GM18507 (cell line): ENCODE measurements around the gene ROM1.
"Not testable (repeated sequence)": the region's sequence is repeated elsewhere in the genome, so short reads cannot be mapped to it uniquely, and the experiment has no call there.

Source experiments
- DNase-seq: peaks from one replicate; pipeline ENCODE4 v3.0.0; 2011; ENCODE audit warnings: low read depth; ENCODE audit not compliant: insufficient read length; ENCODE audit errors: extremely low spot score
- FAIRE-seq: peaks from 2 replicates; lab custom pipeline; 2011; peaks lifted over from hg19 to GRCh38; lab: Jason Lieb, UNC

The ROM1 gene, protein sequence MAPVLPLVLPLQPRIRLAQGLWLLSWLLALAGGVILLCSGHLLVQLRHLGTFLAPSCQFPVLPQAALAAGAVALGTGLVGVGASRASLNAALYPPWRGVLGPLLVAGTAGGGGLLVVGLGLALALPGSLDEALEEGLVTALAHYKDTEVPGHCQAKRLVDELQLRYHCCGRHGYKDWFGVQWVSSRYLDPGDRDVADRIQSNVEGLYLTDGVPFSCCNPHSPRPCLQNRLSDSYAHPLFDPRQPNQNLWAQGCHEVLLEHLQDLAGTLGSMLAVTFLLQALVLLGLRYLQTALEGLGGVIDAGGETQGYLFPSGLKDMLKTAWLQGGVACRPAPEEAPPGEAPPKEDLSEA

DNA sequence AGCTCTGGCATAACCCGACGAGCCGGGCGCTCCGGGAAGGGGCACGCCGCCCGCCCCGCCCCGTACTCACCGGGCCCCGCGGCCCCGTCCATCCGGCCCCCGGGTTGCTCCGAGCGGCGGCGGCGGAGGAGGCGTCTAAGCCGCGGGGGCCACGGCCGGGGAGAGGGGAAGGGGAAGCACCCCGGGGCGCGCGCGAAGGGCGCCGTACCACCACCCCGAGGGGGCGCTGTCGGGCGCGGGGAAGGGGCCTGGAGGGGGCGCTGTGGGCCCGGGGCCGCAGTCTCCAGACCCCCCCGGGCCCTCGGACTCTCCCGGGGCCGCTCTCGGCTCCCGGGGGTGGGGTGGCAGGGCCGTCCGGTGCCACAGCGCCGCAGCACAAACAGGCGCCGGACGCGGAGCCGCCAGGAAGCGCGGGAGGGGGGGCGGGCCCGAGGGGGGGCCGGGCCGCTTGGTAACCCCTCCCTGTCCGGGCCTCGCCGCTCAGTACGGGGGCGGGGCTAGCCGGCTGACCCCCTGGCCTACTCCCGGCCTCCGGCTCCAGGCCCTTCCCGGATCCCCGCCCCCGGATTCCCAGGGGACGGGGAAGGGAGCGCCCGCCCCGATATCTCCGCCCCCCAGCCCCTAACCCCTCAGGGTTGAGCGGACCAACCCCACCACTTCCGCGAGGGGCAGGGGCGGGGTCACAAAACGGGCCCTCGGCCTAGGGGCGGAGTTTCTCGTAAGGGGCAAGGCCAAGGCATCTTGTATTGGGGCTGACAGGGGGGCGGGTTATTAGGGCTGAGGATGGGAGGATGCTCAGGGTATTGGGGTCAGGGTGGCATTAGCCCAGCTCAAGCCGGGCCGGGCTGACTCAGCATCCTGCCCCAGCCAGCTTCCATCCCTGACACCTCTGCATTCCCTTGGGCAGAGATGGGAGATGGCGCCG is at the start of gene ROM1, which contains the start of gene EML3:
Gene ROM1 (plus strand): TSS at position 892 of the 925 bp plus-strand sequence. CDS start 25 bp downstream, at position 917.
Gene EML3 (minus strand): TSS at position 410 of the 925 bp plus-strand sequence. CDS start 318 bp downstream, at position 92.
- peak; percentile 77 for DNase-seq
- peak; percentile 83 for FAIRE-seq

DNA sequence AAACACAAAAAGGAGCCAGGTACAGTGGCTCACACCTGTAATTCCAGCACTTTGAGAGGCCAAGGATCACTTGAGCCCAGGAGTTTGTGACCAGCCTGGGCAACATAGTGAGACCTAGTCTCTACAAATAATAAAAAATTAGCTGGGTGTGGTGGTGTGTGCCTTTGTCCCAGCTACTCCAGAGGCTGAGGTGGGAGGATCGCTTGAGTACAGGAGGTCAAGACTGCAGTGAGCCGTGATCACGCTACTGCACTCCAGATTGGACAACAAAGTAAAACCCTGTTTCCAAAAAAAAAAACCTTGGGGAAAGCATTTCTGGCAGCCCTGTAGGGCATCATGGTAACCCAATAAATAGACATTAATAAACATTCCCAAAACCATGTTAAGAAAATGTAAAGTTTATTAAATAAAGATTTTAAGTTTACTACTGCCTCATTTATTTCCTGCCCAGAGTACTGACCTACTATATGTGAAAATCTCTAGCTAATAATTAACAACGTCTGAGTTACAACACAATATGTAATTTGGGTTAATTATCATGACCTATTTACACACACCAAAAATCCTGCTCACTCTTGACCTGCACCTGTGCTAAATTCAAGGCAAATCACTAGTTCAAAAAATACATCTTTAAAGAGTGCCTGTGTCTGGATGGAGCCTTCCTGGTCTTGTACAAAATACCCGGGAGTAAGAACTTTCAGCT is 47.8 kb upstream of the ROM1 start:
- DNase-seq (no peak), FAIRE-seq (no peak)

DNA sequence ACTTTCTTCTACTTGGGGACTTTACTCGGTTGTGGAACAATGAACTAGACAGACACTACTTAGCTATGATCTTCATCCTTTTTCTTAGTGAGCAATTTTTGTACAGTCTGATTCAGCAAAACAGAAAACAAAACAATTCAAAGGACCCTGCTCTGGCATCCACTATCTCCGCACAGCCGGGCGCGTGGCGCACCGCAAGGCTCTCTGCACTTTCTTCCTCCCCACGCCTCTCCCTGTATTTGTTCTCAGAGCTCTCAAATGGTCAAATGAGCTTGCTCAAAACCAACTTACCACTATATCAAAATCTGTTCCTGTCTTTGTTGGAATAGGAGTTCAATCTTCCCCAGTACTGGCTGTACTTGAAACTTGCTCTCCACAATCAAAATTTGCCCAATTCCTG is 46.8 kb upstream of the ROM1 start:
- FAIRE-seq (no peak), DNase-seq (no peak)

DNA sequence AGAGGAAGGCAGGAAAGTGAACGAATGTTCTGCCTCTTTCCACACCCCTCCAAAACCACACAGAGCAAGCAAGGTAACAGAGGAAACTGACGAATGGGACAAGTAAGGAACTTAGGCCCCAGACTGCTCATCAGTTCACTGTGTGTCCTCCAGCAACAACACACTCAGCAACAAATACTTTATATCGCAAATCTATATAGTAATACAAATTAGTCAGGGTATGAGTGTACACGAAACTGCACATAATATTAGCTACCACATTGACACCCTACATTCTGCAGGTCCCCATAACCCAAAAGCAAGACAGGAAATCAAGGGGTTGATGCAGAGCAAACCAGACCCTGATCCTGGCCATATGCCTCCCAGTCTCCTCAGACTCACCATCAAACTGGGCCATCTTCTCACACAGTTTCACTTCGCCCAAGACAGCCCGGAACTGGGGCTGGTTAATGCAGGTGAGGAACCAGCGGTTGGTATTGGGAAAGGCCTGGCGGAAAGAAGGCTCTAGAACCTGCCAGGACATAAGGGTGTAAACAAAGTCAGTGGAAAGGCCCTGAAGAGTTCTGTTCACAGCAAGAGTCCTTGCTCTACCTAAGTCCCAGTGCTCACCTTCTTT is 45.9 kb upstream of the ROM1 start:
- FAIRE-seq, result no peak
- no peak for DNase-seq

DNA sequence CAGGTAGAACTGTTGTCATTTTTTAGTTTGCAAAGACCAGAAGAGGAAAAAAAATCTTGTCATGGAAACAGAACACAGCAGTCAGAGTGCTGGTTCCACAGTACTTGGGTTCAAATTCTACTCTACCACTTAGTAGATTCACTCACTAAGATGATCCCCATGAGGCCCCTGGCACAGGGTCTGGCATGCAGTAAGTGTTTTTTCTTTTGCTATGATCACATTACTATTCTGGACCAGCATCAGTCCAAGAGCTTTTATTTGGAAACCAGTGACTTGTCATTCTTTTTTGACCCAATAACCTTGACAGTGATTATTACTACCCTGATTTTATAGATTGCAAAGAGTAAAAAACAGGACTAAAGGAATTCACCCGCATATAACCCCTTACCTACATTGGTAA is 43.4 kb upstream of the ROM1 start:
- DNase-seq (no peak), FAIRE-seq (no peak)

DNA sequence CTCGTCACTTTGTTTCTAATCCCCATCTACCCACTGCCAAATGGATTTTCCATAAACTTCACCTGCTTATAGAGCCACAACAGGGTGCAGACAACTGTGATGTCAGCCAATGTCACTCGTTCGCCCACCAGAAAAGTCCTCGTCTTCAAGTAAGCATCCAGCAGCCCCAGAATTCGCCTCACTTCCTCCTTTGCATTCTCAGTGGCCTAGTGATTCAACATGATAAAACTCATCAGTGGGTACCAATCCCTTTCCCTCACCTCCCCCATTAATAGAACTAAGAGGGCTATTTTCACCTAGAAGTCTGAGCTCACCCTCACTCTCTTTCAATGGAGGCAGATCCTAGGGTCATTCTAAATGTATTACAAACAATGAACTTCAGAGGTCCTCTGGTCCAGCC is 42.2 kb upstream of the ROM1 start:
- FAIRE-seq, result peak; percentile 41
- not testable (repeated sequence) for DNase-seq

DNA sequence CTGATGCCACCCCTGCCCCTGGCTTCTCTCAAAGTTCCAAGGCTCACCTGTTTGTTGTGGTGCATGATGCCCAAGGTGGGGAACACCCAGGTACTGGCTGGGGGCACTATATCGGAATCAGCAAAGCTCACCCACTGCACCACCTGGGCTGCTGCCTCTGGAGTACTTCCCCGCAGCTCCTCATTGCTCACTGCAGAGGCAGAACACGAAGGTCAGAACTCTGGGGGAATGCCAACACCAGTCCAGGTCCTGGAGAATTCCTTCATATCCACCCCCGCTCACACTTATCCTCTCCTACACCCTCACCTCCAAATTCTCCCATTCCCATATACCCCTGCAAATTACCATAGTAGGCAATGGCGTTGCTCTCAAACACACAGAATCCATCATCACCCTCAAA is 41.6 kb upstream of the ROM1 start:
- DNase-seq, FAIRE-seq: not testable (repeated sequence)

DNA sequence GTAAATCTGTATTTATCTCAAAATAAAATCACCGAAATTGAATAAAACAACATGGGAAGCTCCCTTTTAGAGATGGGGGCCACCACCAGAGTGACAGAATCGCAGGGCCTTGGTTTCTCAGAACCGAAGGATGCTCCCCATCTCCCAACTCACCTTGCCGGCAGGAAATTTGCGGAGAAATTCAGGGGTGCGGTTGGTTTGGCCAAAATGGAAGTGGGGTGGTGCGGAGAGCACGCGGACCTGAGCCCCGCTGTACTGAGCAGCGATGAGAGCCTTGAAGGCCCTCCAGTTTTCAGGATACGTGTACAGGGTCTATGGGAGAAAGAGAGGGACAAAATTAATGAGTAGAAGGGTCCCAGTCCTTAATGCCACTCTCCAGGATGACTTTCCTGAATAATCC is 40.6 kb upstream of the ROM1 start:
- DNase-seq (no peak), FAIRE-seq (no peak)

DNA sequence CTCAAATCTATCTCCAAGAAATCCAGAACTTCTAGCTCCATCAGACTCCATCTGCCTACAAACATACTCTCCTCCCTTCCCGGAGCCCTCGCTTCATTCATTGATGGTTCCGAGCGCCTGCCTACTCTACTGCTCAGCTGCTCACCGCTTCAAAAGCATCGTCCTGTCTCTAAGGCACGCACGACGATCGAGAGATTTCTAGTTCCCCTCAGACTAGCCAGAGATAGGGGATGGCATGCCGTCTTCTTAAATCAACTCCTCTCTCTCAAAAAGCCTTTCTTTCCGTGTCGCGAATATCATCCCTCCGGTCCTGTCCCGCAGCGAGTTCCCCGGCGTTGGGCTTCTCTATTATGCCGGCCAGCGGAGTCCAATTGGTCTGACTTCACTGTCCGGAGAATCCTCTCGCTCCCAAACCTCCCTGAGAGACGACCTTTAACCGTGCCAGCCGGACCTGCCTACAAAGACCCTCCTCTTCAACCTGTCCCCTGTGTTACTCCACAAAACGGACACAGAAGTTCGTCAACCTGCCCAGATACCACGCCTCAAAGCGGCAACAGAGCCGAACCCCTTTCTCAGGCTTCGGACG is 40.0 kb upstream of the ROM1 start:
- FAIRE-seq (no peak), DNase-seq (no peak)

DNA sequence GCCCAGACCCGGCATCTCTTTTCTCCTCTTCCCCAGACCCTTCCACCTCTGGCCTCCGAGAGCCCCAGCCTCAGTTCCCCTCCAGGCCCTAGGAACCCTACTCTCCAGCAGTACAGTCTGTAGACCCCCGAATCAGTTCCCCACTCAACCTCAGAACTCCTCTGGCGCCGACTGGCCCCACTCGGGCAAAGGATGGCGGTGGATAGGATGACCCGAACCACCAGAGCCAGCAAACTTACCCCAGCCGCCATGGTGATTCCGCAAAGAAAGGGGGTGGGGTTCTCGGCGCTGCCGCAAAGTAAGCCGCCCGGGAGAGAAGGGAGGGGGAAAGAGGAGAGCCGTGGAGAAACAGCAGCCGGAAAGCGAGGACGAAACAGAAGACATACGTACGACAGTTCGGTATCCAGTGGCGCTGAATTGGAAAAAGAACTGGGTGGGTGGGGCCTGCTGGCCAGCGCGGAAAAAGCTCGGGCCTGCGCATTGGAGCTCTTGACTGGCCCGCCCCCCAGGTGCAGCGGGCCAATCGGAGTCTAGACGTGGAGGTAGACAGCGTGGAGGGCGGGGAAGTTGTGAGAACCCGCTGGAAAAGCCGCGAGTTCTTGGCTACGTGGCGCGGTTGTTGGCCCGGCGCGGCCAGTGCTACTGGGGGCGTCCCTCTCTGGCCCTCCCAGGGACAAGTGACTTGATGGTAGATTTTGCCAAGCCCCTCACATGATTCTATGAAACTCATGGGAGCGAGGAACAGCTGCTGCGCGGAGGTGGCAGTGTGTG is 39.3 kb upstream of the ROM1 start, which contains the start of gene EEF1G:
Gene EEF1G (minus strand): TSS at position 300 of the 771 bp plus-strand sequence. CDS start 49 bp downstream, at position 251.
- DNase-seq, result peak; percentile 98
- peak; percentile 97 for FAIRE-seq

DNA sequence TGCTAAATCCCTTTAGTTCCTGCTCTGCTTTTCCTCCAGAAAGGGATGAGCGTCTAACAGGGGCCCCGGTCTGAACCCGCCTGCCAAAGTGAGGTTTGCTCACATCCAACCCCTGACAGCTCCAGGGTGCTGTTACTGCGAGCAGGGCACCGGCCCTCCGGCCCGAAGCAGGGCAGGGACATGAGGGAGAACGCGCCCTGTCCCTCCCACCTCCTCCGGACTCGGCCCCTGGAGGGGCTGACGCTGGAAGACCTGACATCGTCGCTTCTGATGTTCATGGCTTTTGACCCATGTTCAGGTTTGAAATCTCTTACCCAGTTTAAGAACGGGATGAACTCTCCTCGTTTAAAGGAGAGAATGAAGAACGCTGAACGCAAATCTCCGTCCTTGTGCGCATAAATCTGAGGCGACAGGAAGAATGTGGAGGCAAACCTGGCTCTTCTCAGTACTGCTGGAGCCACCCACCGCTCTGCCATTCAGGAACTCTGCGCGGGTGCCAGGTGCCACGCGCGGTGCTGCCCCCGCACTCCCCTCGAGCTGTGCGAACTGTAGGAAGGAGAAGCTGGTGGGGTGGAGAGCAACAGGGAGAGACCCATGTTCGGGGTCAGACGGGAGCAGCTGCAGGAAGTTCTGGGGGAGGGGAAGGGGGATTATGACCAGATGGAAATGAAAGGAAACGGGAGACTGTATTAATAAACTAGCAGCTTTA is 38.5 kb upstream of the ROM1 start:
- FAIRE-seq (no peak), DNase-seq (no peak)

DNA sequence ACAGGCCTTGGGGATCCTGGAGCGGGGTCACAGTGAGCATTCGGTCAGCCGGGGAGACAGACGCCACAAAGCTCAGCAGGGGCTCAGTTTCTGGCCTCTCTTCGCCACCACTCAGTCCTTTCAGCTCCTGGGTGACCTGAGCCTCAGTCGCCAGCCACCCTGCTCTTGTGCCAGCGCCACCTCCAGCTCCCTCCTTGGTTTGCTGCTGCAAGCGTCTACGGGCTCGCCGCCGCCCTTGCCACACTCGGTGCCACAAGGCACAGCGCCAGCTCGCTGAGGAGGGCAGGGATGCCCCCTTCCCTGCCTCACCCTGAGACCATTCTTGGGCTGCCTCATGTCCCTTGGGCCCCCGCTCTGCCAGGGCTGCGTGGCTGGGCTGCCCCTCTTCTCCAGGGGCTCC is 37.9 kb upstream of the ROM1 start:
- FAIRE-seq (no peak), DNase-seq (no peak)

DNA sequence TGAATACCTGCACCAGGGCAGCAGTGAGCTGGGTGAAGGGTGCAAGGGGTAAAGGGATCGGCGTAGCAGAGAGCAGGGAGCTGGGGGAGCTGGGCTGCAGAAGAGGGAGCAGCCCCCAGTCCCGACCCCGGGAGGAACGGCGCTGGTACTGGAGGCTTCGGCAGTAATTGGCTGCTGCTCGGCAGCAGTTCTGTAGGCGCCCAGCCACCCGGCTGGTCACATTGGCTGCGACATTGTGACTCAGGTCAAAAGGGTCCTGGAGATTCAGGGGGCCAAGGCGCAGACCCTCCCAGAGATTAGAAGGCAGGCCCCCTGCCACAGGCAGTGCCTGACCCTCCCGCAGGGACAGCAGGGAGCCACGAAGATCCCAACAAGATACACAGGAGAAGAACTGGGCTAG is 37.2 kb upstream of the ROM1 start:
- FAIRE-seq (no peak), DNase-seq (no peak)

DNA sequence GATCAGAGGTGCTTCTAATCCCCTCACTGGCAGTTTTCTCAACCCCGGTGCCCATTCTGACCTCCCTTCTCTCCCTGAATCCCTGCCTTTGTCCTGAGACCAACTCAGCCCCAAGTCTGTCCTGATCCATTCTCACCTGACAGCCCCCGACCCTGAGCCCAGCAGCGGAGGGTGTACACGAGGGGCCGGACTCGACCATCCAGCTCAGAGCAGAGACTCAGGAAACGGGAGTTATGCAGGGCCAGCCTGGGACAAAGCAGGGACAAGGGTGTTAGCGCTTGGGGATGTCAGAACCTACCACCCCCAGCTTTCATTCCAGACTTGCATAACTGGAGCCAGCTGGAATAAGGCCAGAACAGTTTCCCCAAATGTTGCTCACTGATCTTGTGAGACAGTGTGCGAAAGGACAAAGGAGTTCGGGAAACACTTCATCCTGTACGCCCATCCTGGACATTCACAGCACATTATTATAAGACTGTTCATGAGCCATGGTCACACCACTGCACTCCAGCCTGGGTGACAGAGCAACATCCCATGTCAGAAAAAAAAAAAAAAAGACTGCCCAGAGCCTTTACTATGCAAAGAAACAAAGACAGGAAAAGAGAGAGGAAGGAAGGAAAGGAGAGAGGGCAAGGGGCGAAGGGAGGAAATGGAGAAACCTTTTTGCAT is 35.9 kb upstream of the ROM1 start:
- DNase-seq (no peak), FAIRE-seq (no peak)

DNA sequence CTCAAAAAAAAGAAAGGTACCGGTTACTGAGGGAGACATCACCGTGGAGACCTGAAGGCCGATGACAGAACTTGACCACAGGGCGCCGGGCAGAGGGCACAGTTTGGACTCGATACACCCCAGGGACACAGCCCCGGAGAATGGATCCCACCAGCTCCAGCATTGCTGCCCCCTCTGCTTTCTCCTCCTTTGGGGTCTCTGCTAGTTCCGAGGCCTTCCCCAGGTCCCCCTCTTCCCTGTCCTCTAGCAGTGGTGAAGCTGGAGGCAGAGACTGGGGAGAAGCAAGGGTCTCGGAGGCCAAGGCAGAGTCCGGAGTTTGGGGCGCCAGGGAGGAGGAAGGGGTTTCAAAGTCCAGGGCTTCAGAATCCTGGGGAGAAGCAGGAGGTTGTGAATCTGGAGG is 34.5 kb upstream of the ROM1 start:
- no peak for FAIRE-seq

DNA sequence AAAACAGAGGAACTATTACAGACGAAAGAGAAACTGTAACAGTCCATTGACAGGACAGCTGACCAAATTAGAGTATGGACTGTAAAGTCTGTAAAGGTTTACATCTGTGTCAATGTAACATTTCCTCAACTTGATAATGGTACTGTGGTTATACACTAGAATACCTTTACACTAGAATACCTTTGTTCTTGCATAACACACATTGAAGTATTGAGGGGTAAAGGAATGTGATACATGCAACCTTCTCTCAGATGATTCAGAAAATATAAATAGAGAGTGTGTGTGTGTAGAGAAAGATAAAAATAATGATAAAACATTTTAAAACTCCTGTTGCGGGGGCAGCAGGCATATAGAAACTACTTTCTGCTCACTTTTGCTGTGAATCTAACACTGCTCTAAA is 33.8 kb upstream of the ROM1 start:
- FAIRE-seq, result no peak
- no peak for DNase-seq

More for the DNA sequence above, 34.5 kb upstream of the ROM1 start:
- DNase-seq, result no peak
